ENCODE measurements around the gene PLPPR1.

DNA sequence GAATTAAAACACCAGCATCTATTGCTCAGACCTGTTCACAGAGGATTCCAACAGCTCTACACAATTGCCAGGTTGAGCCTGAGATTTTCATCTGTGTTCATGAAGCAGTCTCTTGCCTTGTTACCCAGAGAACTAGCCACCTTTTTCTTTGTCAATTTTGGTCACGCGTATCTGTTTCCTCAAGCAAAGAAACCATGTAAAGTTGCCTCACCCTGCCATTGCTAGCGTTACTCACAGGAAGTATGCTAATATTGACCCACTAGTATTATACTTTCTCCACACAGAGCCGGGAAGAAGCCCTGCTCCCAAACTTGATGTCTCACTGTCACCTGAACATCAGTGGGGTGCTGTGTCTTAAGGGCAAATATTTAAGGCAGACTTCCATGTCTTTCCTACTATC is 168.5 kb downstream of the PLPPR1 start:
- TF ChIP-seq, protein P1, sequence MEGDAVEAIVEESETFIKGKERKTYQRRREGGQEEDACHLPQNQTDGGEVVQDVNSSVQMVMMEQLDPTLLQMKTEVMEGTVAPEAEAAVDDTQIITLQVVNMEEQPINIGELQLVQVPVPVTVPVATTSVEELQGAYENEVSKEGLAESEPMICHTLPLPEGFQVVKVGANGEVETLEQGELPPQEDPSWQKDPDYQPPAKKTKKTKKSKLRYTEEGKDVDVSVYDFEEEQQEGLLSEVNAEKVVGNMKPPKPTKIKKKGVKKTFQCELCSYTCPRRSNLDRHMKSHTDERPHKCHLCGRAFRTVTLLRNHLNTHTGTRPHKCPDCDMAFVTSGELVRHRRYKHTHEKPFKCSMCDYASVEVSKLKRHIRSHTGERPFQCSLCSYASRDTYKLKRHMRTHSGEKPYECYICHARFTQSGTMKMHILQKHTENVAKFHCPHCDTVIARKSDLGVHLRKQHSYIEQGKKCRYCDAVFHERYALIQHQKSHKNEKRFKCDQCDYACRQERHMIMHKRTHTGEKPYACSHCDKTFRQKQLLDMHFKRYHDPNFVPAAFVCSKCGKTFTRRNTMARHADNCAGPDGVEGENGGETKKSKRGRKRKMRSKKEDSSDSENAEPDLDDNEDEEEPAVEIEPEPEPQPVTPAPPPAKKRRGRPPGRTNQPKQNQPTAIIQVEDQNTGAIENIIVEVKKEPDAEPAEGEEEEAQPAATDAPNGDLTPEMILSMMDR (IDR thresholded peaks at IDR 0.05): no peak
- TF ChIP-seq POLR2AphosphoS5 (IDR thresholded peaks at IDR 0.05): no peak

All from gastroesophageal sphincter (tissue), 3 donors.